Measurements from ENCODE around the gene TM4SF20.

- no peak for TF ChIP-seq REST (IDR thresholded peaks at IDR 0.05; ENCODE audit: low read depth, low read length)
- no peak for TF ChIP-seq CTCF (IDR thresholded peaks at IDR 0.05)
- no peak for TF ChIP-seq POLR2AphosphoS5 (IDR thresholded peaks at IDR 0.05; ENCODE audit: low read depth, low read length)
Measured at GRCh38 chr2:227402321-227402720, 23.2 kb upstream of the TM4SF20 start.
